Mononuclear cell (primary cell): ENCODE data around the gene SH3RF2. TPM values are rescaled to one million over a fixed set of nuclear protein-coding genes. Genes with fewer than 3 reads are reported as not detected.

ENCODE experiments used
- H3K27me3 ChIP-seq: 2 replicates; pipeline ENCODE4 v1.6.0; 2011; ENCODE audit warnings: low read length, control low read depth; ENCODE audit not compliant: insufficient read depth
- H3K4me1 ChIP-seq: 2 replicates; pipeline ENCODE4 v1.5.1; 2011; ENCODE audit warnings: mild to moderate bottlenecking, low read length, control low read depth; ENCODE audit not compliant: insufficient read depth
- H3K4me3 ChIP-seq: 2 replicates; pipeline ENCODE4 v1.5.1; 2011; ENCODE audit warnings: mild to moderate bottlenecking, low read length, moderate library complexity
- H3K9me3 ChIP-seq: 2 replicates; pipeline ENCODE4 v1.5.1; 2011; ENCODE audit warnings: low read depth, mild to moderate bottlenecking, control low read depth, low read length
- total RNA-seq: library from RNA; depleted of rRNA; stranded (reverse); fragments of >200 nt; gene quantifications from one replicate; pipeline ENCODE4 v1.2.3, GENCODE V29; 2012

Gene SH3RF2
- total RNA-seq, 1 donor, result 0.31 TPM

GRCh38 chr5:145975001-145975360 lies 38.6 kb downstream of the SH3RF2 start:
- H3K9me3 ChIP-seq, result no peaks in the 10 kb centered on the region
- no peaks in the 10 kb centered on the region for H3K4me1 ChIP-seq
- H3K4me3 ChIP-seq, result no peak overlapping the region
- H3K27me3 ChIP-seq, result no peaks in the 10 kb centered on the region

- Histone ChIP-seq H3K4me1 (no peaks in the 10 kb centered on the region), H3K4me3 (no peak overlapping the region), H3K9me3 (no peaks in the 10 kb centered on the region), H3K27me3 (no peaks in the 10 kb centered on the region)
These were observed 39.1 kb downstream of the SH3RF2 start for GRCh38 chr5:145975361-145976066.

DNA sequence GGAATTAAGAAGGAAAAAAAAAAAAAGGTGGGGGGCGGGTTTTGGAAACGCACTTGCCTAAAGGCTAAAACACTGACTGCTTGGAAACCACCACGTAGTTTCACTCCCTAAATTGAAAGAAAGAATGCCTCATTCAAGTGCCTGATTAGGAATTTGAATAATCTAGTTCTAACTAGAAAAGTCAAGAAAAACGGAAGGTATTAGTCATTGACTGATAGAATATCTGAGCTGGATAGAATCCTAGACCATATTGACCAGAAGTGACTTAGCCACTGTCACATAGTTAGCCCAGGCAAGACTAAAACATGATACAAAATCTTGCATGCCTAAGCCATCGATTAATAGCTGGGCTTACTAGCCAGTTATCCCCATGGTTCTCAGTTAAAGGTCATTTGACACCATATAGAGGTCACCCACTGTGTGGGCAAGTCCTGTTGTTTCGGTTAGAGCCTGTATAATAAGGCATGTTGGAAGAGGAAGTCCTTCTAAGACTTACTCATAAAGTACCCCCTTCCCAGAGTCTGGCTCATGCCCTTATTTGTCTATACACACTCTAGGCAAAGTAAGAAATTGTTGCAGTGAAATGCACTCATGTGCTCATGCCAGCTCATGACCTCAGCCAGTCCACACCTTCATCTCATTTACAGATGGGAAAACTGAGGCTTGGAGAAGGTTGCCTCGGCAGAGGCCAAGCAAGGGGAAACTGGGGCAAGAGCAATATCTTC lies 40.2 kb downstream of the SH3RF2 start:
- H3K4me1 ChIP-seq, result peaks cover 4% of the 10 kb centered on the region
- no peaks in the 10 kb centered on the region for H3K9me3 ChIP-seq
- no peak overlapping the region for H3K4me3 ChIP-seq

DNA sequence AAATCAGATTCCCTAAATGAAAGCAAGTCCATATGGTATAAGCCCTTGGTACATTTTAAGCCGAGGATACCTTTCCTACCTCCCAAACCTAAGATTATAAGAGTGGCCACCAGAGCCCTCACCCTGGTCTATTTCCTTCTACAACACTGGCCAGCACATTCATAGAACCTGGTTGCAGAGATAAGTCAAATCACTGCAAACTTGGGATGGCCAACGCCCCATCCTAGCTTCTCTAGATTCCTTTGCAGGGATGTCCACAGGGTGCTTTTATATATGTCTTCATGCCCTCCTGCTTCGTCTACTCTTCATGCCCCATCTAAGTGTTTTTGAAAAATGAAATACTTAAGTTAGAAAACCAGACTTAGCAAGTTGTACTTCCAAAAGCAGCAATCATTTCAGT lies 41.8 kb downstream of the SH3RF2 start:
- no peaks in the 10 kb centered on the region for H3K9me3 ChIP-seq
- H3K27me3 ChIP-seq, result no peaks in the 10 kb centered on the region
- no peak overlapping the region for H3K4me3 ChIP-seq
- peaks cover 7% of the 10 kb centered on the region for H3K4me1 ChIP-seq

More for the DNA sequence above, 40.2 kb downstream of the SH3RF2 start:
- H3K27me3 ChIP-seq, result no peaks in the 10 kb centered on the region

- no peaks in the 10 kb centered on the region for H3K27me3 ChIP-seq
These were observed 42.3 kb downstream of the SH3RF2 start for GRCh38 chr5:145978708-145979107.

DNA sequence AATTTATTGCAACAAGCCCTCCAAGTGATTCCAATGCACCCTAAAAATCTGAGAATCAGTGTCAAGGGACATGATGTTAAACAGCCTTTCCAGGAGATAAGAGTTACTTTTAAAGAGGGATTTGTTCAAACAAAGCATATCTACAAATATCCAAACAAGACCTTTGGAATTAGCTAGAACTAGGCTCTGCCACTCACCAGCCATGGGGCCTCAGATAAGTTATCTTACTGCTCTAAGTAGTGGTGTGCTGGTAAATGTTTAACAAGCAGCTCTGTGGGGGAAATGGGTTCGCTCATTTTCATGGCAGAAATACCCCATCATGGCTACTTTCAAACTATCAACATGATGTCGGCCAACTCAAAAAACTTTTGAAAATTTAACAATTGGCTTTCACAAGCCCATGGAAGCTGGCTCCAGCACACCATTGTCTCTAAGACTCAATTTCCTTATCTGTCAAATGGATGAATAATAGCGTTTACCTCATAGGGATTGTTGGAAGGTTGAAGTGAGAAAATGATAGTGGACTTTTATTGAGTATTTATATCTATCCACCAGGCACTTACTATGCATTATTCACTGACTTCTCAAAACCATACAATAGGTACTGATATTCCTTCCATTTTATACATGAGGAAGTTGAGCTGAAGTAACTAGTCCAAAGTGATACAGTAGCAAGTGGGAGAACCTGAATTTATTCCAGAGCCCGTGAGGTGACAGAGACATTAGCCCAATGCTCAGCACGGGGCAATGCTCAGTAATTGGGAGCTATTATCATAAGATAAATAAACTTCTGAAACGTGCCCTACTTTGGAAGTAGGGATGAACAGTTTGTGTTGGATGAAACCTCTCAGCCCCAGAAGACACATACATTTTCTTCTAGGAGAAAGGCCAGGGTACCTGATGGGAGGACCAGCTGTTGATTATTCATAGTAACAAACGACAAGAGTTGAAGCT lies 43.2 kb downstream of the SH3RF2 start:
- no peaks in the 10 kb centered on the region for H3K27me3 ChIP-seq
- H3K4me1 ChIP-seq, result peaks cover 19% of the 10 kb centered on the region
- no peak overlapping the region for H3K4me3 ChIP-seq
- H3K9me3 ChIP-seq, result no peaks in the 10 kb centered on the region

More at GRCh38 chr5:145978708-145979107, 42.3 kb downstream of the SH3RF2 start:
- Histone ChIP-seq H3K4me1 (peaks cover 13% of the 10 kb centered on the region), H3K4me3 (no peak overlapping the region), H3K9me3 (no peaks in the 10 kb centered on the region)

DNA sequence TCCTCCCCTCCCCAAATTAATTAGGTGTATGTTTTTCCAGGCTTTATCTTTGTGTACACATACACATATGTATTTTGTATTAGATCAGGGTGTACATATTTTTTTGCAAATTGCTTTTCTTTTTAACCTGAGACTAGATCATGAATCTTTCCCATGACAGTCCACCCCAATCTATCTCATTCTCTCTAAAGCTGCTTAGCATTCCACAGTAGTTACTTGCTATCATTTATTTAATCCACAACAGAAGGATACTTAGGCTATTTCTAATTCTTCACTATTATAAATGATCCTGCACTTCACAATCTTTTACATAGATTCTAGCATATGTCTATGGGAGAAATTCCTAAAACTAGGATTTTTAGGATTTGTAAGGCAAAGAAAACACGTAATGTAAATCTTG lies 43.9 kb downstream of the SH3RF2 start:
- peaks cover 26% of the 10 kb centered on the region for H3K4me1 ChIP-seq
- H3K4me3 ChIP-seq, result no peak overlapping the region
- H3K27me3 ChIP-seq, result no peaks in the 10 kb centered on the region
- no peaks in the 10 kb centered on the region for H3K9me3 ChIP-seq

DNA sequence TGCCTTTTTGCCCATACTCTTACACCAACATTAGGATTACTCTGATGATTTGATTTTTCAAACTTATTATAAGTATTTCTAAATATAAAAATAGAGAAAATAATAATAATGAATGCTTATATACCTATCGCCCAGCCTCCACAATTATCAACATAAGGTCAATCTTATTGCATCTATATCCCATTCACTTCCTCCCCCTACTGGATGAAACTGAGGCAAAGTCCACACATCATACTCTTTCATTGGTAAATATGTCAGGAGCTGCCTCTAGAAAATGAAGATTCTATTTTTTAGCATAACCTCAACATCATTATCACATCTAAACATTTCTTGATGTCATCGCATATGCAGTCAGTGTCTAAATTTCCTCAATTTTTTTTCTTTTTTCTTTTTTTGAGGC lies 44.3 kb downstream of the SH3RF2 start:
- no peaks in the 10 kb centered on the region for H3K27me3 ChIP-seq

GRCh38 chr5:145981589-145982571 lies 45.5 kb downstream of the SH3RF2 start:
- H3K9me3 ChIP-seq, result no peaks in the 10 kb centered on the region
- H3K4me3 ChIP-seq, result no peak overlapping the region
- H3K4me1 ChIP-seq, result peaks cover 27% of the 10 kb centered on the region
- no peaks in the 10 kb centered on the region for H3K27me3 ChIP-seq

More for the DNA sequence above, 44.3 kb downstream of the SH3RF2 start:
- no peaks in the 10 kb centered on the region for H3K9me3 ChIP-seq
- no peak overlapping the region for H3K4me3 ChIP-seq
- H3K4me1 ChIP-seq, result peaks cover 27% of the 10 kb centered on the region

DNA sequence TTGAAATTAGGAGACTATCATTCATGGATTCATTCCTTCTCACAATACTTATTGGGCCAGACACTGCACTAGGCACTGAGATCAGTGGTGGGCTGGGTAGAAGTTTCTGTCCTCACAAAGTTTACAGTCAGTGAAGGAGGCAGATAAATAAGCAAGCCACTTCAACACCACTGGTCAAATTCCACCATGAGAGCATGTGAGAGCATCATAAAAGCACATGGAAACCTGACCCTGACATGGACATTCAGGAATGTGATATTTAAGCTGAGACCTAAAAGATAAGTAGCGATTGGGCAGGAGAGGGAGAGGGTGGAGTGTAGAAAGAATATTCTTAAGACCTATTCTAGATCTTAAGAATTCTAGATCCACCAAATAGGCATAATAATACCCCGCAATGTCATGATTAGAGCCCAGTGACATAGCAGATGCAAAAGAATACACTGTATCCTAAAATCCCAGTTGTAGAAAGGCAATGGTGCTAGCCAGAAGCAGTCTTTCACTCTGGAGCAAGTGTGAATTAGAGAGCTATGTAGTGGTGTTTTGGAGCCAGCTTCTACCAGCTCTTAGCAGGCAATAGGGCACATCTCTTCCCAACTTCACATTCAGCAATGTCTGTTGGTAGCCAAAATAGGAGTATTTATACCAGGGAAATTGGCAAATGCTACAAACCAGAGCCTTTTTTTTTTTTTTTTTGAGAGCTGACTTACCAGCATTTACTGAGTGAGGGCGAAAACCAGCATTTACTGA lies 46.4 kb downstream of the SH3RF2 start:
- Histone ChIP-seq H3K4me1 (peaks cover 27% of the 10 kb centered on the region), H3K27me3 (no peaks in the 10 kb centered on the region), H3K9me3 (no peaks in the 10 kb centered on the region), H3K4me3 (no peak overlapping the region)

- Histone ChIP-seq H3K4me1 (peaks cover 27% of the 10 kb centered on the region), H3K27me3 (no peaks in the 10 kb centered on the region), H3K4me3 (no peak overlapping the region), H3K9me3 (no peaks in the 10 kb centered on the region)
These were observed 47.1 kb downstream of the SH3RF2 start for GRCh38 chr5:145983446-145983845.

DNA sequence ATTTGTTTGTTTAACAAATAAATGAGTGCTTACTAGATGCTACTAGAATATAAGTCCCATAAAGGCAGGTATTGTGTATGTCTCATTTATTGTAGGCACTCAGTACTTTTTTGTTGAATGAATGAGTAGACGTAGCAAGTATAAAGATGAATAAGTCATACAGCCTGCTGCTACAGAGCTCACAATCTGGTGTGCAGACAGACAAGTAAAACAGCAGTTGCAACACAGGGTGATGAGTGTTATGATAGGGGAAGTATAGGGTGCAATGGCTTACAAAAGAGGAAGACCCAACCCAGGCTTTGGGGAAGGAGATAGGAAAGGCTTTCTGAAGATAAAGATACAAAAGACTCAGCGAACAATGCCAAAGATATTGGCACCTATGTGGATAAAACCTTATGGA lies 47.7 kb downstream of the SH3RF2 start:
- Histone ChIP-seq H3K9me3 (no peaks in the 10 kb centered on the region), H3K27me3 (no peaks in the 10 kb centered on the region), H3K4me3 (no peak overlapping the region), H3K4me1 (peaks cover 27% of the 10 kb centered on the region)

GRCh38 chr5:145987856-145988255 lies 51.5 kb downstream of the SH3RF2 start:
- H3K9me3 ChIP-seq, result no peaks in the 10 kb centered on the region
- peaks cover 23% of the 10 kb centered on the region for H3K4me1 ChIP-seq
- H3K4me3 ChIP-seq, result no peak overlapping the region
- no peaks in the 10 kb centered on the region for H3K27me3 ChIP-seq
